Dendritic cell treated with granulocyte-macrophage colony-stimulating factor and Interleukin-4, amounts not matched to agents 40 ng/mL and 50 ng/mL, for 4 days (primary cell): ENCODE data around the gene UGT2A2.
"Not testable (repeated sequence)": the region's sequence is repeated elsewhere in the genome, so short reads cannot be mapped to it uniquely, and the experiment has no call there.

Source experiments
- H3K27ac Mint-ChIP-seq: one replicate; pipeline ENCODE4 v1.8.0; 2022; ENCODE audit warnings: mild to moderate bottlenecking, mixed read lengths
- H3K27me3 Mint-ChIP-seq: one replicate; pipeline ENCODE4 v1.8.0; 2022; ENCODE audit warnings: mild to moderate bottlenecking, mixed read lengths
- H3K36me3 Mint-ChIP-seq: one replicate; pipeline ENCODE4 v1.8.0; 2022; ENCODE audit warnings: low read depth, mixed read lengths
- H3K4me1 Mint-ChIP-seq: one replicate; pipeline ENCODE4 v1.8.0; 2022; ENCODE audit warnings: low read depth, mixed read lengths
- H3K4me3 Mint-ChIP-seq: one replicate; pipeline ENCODE4 v1.8.0; 2022; ENCODE audit warnings: mild to moderate bottlenecking, moderate library complexity, mixed read lengths
- H3K9me3 Mint-ChIP-seq: one replicate; pipeline ENCODE4 v1.8.0; 2022; ENCODE audit warnings: mixed read lengths
- intact Hi-C: fragments of 100-400 bp; cut with micrococcal nuclease; formaldehyde crosslinking; loops from one replicate; pipeline ENCODE4 v1.15.0; 2022

The UGT2A2 gene

DNA sequence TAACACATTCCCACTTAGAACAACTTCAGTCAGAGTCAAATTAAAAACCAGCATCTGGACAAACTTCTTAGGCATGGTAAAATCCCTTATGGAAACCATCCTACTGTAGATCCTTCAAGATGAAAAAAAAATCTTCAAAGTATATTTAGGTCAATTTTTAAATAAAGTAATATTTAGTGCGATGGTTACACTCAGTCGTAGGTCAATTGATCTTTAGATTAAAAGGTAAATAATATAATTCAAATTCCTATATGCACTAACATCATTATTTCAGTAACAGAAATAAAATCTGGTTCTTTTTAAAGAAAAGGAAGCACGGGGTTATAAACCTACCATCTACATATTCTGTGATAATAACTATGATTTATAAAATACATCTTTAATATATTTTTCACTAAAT, at the start of gene UGT2A2:
UGT2A2 (minus strand) TSS at position 101 of the 400 bp plus-strand sequence; CDS start at position 99, 2 bp downstream.
- no peak within 1 kb of the TSS for H3K27ac Mint-ChIP-seq
- no peaks in the 10 kb centered on the region for H3K36me3 Mint-ChIP-seq
- no peak within 1 kb of the TSS for H3K4me3 Mint-ChIP-seq
- no peaks in the 10 kb centered on the region for H3K27me3 Mint-ChIP-seq
- no peaks in the 10 kb centered on the region for H3K4me1 Mint-ChIP-seq
- intact Hi-C loops: no loop called here
- H3K9me3 Mint-ChIP-seq: peaks cover 9% of the 10 kb centered on the region

DNA sequence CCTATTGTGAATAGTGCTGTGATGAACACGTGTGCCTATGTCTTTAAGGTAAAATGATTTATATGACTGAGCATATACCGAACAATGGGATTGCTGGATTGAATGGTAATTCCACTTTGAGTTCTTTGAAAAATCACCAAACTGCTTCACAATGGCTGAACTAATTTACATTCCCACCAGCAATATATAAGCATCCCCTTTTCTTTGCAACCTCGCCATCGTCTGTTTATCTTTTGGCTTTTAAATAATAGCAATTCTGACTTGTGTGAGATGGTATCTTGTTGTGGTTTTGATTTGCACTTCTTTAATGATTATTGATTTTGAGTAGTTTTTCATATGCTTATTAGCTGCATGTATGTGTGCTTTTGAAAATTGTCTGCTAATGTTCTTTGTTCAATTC, 45.4 kb upstream of the UGT2A2 start:
- Mint-ChIP-seq H3K36me3 (no peaks in the 10 kb centered on the region), H3K4me1 (no peaks in the 10 kb centered on the region), H3K27me3 (peaks cover 4% of the 10 kb centered on the region), H3K27ac (no peak overlapping the region), H3K9me3 (no peaks in the 10 kb centered on the region), H3K4me3 (no peak overlapping the region)
- intact Hi-C loops: no loop called here

DNA sequence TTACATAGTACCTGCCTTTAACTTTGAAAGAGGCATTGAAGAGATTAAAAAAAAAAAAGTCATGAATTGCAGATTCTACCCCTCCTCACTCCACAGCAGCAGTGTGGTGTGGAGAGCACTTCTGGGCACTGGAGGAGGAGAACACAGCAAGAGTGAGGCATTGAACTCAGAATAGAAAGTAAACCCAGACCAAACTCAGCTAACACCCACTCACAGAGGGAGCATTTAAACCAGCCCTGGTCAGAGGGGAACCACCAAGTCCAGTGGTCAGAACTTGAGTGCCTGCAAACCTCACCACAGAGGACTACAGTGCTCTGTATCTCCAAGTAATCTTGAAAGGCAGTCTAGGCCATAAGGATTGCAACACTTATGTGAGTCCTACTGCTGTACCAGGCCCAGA, 29.2 kb upstream of the UGT2A2 start:
- Mint-ChIP-seq H3K4me3 (no peak overlapping the region), H3K27ac (no peak overlapping the region), H3K9me3 (no peaks in the 10 kb centered on the region), H3K27me3 (no peaks in the 10 kb centered on the region), H3K4me1 (no peaks in the 10 kb centered on the region), H3K36me3 (no peaks in the 10 kb centered on the region)
- intact Hi-C loops: no loop called here

DNA sequence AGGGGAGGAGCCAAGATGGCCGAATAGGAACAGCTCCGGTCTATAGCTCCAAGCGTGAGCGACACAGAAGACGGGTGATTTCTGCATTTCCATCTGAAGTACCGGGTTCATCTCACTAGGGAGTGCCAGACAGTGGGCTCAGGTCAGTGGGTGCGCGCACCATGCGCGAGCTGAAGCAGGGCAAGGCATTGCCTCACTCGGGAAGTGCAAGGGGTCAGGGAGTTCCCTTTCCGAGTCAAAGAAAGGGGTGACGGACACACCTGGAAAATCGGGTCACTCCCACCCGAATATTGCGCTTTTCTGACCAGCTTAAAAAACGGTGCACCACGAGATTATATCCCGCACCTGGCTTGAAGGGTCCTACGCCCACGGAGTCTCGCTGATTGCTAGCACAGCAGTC, 24.6 kb upstream of the UGT2A2 start:
- intact Hi-C loops, H3K27me3 Mint-ChIP-seq, H3K36me3 Mint-ChIP-seq, H3K27ac Mint-ChIP-seq, H3K4me1 Mint-ChIP-seq, H3K4me3 Mint-ChIP-seq, H3K9me3 Mint-ChIP-seq: not testable (repeated sequence)

DNA sequence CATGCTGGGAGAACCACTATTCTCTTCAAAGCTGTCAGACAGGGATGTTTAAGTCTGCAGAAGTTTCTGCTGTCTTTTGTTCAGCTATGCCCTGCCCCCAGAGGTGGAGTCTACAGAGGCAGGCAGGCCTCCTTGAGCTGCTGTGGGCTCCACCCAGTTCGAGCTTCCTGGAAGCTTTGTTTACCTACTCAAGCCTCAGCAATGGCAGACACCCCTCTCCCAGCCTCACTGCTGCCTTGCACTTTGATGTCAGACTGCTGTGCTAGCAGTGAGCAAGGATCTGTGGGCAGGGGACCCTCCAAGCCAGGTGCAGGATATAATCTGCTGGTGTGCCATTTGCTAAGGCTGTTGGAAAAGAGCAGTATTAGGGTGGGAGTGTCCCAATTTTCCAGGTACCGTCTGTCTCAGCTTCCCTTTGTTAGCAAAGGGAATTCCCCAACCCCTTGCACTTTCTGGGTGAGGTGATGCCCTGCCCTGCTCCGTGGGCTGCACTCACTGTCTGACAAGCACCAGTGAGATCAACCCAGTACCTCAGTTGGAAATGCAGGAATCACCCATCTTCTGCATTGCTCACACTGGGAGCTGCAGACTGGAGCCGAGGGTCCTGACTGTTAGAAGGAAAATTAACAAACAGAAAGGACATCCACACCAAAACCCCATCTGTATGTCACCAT, 21.8 kb upstream of the UGT2A2 start:
- H3K27ac Mint-ChIP-seq, H3K36me3 Mint-ChIP-seq, H3K4me1 Mint-ChIP-seq, H3K4me3 Mint-ChIP-seq, intact Hi-C loops, H3K9me3 Mint-ChIP-seq, H3K27me3 Mint-ChIP-seq: not testable (repeated sequence)

DNA sequence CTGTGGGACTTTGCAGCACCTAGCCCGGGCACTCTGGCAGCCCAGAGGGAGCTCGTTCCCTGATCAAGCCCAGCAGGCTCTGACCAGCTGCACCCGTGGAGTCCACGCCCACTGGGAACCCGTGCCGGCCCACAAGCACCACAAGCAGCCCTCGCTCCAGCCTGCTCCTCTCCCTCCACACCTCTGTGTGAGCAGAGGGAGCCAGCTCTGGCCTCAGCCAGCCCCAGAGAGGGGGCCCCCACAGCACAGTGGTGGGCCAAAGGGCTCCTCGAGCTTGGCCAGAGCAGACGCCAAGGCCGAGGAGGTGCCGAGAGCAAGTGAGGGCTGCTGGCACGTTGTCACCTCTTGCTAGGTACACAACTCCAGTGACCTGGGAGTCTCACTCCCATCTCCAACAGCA, 18.7 kb upstream of the UGT2A2 start:
- H3K27ac Mint-ChIP-seq: no peak overlapping the region
- no peaks in the 10 kb centered on the region for H3K4me1 Mint-ChIP-seq
- no peaks in the 10 kb centered on the region for H3K36me3 Mint-ChIP-seq
- H3K4me3 Mint-ChIP-seq: no peak overlapping the region
- intact Hi-C loops: no loop called here
- peaks cover 9% of the 10 kb centered on the region for H3K9me3 Mint-ChIP-seq
- H3K27me3 Mint-ChIP-seq: no peaks in the 10 kb centered on the region

DNA sequence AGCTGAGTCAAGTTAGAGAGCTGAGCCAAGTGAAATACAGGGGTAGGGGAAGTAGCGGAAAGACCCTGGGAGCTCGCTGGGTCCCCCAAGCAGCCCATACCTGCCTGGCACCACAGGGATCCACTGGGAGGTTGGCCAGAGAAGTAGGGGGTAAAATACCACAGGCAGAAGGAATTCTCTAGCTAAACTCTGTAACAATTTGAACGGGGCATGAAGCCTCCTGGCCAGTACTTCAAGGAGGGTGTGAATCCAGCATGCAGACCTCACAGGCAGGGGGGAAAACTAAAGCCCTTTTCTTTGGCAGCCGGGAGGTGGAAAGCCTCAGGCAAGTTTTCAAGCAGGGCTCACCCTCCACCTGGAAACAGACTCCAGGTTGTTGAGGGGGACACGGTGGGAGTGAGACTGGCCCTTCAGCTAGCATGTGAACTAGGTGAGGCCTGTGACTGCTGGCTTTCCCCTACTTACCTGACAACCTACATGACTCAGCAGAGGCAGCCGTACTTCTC, 17.3 kb upstream of the UGT2A2 start:
- peaks cover 2% of the 10 kb centered on the region for H3K9me3 Mint-ChIP-seq
- H3K36me3 Mint-ChIP-seq: no peaks in the 10 kb centered on the region
- intact Hi-C loops: no loop called here
- H3K27ac Mint-ChIP-seq: no peak overlapping the region
- no peaks in the 10 kb centered on the region for H3K27me3 Mint-ChIP-seq
- H3K4me3 Mint-ChIP-seq: no peak overlapping the region
- H3K4me1 Mint-ChIP-seq: no peaks in the 10 kb centered on the region

DNA sequence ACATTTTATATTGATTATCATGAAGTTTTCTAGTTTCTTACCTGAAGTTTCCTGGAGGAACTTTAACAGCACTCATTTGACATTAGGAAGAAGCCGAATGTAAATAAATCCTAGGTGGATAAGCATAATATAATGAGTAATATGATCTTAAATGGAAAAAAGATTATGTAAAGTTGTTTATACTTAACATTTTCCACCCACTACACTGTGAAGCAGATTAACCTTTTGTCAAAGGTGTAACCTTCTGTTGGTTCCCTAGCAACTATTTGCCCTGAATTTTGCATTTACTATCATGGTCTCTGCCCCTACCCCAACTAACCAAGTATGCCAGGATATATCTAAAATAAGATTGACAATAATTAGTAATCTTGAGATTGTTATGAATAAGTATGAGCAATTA, 13.7 kb upstream of the UGT2A2 start, which contains the start of gene UGT2A1:
UGT2A1 (minus strand) TSS at position 101 of the 400 bp plus-strand sequence. CDS start 5,603 bp downstream, outside the sequence.
- Mint-ChIP-seq H3K27me3 (no peaks in the 10 kb centered on the region), H3K36me3 (no peaks in the 10 kb centered on the region), H3K4me1 (no peaks in the 10 kb centered on the region), H3K9me3 (no peaks in the 10 kb centered on the region), H3K27ac (no peak within 1 kb of the TSS), H3K4me3 (no peak within 1 kb of the TSS)
- intact Hi-C loops: no loop called here

DNA sequence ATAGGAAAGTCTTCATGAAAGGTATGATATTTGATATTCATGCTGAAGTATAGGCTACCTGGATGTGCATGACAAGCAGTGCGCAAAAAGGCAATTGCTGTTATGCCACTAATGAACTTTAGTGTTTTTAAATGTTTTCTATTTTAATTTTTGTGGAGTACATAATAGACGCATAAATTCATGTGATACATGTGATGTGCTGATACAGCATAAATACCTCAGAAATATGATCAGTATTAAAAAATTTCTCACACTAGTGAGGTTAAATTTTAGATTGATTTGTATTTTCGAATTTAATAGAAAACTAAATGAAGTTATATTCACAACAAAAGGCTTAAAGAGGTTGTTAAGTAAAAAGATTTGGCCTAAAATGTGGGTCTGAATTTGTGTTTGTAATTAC, 11.4 kb upstream of the UGT2A2 start:
- Mint-ChIP-seq H3K4me1 (no peaks in the 10 kb centered on the region), H3K27me3 (no peaks in the 10 kb centered on the region), H3K36me3 (no peaks in the 10 kb centered on the region), H3K4me3 (no peak overlapping the region), H3K9me3 (no peaks in the 10 kb centered on the region), H3K27ac (no peak overlapping the region)
- intact Hi-C loops: no loop called here

DNA sequence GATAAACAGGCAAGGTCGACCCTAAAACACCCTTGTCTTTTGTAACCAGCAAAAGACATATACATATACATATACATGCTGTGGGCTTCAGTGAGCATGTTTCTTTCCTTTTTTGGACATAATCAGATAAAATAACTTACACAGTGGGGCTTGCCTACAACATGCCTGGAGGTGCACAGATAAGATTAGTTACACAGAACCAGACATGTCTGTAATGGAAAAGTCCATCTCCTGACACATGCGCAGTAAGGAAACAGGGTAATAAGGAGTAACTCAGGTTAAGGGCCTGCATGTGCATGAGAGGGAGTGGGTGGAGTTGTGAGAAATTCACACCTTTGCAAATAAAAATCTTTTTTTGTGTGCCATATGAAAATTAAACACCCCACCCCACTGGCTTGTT, 10.2 kb upstream of the UGT2A2 start:
- H3K27ac Mint-ChIP-seq: no peak overlapping the region
- intact Hi-C loops: no loop called here
- H3K27me3 Mint-ChIP-seq: no peaks in the 10 kb centered on the region
- H3K36me3 Mint-ChIP-seq: no peaks in the 10 kb centered on the region
- no peak overlapping the region for H3K4me3 Mint-ChIP-seq
- no peaks in the 10 kb centered on the region for H3K9me3 Mint-ChIP-seq
- H3K4me1 Mint-ChIP-seq: no peaks in the 10 kb centered on the region

DNA sequence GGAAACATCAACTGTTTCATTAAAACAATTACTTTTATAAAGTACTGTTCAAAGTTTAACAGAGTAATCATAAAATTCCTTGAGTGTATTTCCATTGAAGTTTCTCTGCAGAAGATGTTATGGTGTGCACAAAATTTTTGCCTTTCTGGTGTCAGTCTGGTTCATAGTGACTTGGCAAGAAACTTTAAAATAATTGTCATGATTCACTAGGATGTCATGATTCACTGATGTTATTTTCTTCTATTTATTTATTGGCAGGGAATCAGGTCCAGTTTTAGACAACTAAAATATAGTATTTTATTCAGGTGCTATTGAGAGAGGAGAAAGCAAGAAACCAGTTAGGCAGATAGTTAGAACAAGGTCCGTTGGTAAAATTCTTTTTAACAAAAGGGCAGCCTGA, 9.8 kb upstream of the UGT2A2 start:
- H3K36me3 Mint-ChIP-seq: no peaks in the 10 kb centered on the region
- H3K9me3 Mint-ChIP-seq: no peaks in the 10 kb centered on the region
- intact Hi-C loops: no loop called here
- H3K27ac Mint-ChIP-seq: no peak overlapping the region
- no peaks in the 10 kb centered on the region for H3K4me1 Mint-ChIP-seq
- H3K4me3 Mint-ChIP-seq: no peak overlapping the region
- H3K27me3 Mint-ChIP-seq: no peaks in the 10 kb centered on the region

DNA sequence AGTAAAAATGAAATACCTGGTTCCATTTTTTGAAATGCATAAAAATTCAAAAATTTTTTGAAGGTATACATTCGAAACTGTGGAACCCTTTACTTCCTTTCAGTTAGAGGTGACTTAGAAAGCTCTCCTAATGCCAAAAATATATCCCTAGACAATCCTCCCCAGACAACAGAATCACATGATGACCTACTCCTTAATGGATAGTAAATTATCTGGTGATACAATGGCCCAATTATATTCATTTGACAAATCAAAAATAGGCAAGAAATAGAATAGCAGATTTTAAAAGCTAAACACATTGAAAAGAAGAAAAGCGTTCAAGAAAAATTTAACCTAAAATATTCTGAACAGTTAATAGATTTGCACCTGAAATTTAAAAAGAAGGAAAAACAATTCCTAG, 3.5 kb upstream of the UGT2A2 start:
- intact Hi-C loops: no loop called here

DNA sequence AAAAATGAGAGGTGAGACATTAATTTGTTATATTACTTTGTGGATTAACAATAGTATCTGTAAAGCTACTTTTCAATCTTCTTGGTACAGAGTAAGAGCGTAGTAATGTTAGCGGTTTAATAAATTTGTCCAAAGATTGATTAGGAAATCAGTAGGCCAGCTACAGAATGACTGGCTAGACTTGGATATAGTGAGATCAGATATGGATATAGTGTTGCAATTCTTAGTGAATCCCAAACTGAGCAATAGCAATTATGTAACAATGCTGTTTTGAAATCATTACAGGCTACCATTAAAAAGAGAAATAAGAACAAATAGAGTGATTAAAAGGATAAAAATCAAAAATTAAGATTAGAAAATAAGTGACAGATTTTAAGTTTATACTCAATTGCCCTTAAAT, 847 bp upstream of the UGT2A2 start:
- no peaks in the 10 kb centered on the region for H3K36me3 Mint-ChIP-seq

More for the DNA sequence above, 3.5 kb upstream of the UGT2A2 start:
- Mint-ChIP-seq H3K4me1 (no peaks in the 10 kb centered on the region), H3K4me3 (no peak overlapping the region), H3K27me3 (no peaks in the 10 kb centered on the region), H3K27ac (no peak overlapping the region), H3K9me3 (peaks cover 2% of the 10 kb centered on the region), H3K36me3 (no peaks in the 10 kb centered on the region)

DNA sequence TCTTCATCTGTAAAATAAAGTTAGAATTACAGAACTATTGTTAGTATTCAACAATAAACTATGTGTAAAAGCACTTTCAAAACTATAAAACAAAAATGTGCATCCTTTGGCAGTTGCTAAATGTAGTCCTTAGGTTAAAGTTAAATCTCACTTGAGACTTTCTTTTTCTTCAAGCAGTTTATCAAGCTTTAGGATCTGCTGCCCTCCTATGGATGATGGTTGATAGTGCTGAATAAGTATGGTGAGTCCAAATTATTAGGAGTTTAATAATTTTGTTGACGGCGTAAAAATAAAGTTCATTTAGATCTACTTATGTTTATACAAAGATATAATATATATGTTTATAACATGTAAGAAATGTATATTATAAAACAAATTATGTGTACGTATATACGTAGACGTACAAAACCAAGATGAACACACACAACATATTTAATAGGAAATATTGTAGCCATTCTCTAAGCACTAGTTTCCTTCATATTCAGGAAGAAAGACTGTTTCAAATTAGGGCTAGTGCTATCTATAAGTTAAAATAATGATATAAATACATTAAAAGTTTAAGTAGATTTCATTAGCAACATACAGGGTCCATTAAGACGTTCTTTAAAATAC, 22.3 kb downstream of the UGT2A2 start:
- H3K27me3 Mint-ChIP-seq: no peaks in the 10 kb centered on the region
- intact Hi-C loops: no loop called here
- H3K4me3 Mint-ChIP-seq: no peak overlapping the region
- H3K36me3 Mint-ChIP-seq: no peaks in the 10 kb centered on the region
- H3K4me1 Mint-ChIP-seq: no peaks in the 10 kb centered on the region
- H3K27ac Mint-ChIP-seq: no peak overlapping the region
- no peaks in the 10 kb centered on the region for H3K9me3 Mint-ChIP-seq

More for the DNA sequence above, 847 bp upstream of the UGT2A2 start:
- Mint-ChIP-seq H3K27me3 (no peaks in the 10 kb centered on the region), H3K9me3 (peaks cover 9% of the 10 kb centered on the region), H3K4me1 (no peaks in the 10 kb centered on the region), H3K27ac (no peak overlapping the region), H3K4me3 (no peak overlapping the region)
- intact Hi-C loops: no loop called here

DNA sequence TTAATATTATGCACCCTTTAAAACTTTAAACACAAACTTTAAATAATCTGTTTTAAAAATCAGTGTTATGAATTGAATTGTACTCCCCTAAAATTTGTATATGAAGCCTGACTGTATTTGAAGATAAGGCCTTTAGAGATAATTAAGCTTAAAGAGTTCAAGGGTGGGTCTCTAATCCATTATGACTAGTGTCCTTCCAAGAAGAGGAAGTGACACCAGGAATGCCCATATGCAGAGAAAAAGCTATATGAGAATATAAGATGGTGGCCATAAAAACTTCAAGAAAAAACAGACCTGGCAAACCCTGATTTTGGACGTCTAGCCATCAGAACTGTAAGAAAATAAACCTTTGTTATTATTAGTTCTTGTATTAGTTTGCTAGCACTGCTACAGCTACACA, 29.0 kb downstream of the UGT2A2 start:
- Mint-ChIP-seq H3K4me1 (no peaks in the 10 kb centered on the region), H3K9me3 (peaks cover 6% of the 10 kb centered on the region), H3K27ac (no peak overlapping the region), H3K4me3 (no peak overlapping the region), H3K27me3 (no peaks in the 10 kb centered on the region), H3K36me3 (no peaks in the 10 kb centered on the region)
- intact Hi-C loops: no loop called here
